HFF-Myc (cell line): ENCODE data around the gene GJD3.

Experiments used
- DNase-seq: peaks from one replicate; pipeline ENCODE4 v3.0.0-alpha.2; 2011; ENCODE audit warnings: low read depth; ENCODE audit errors: extremely low read depth
- H3K4me3 ChIP-seq: replicated peaks from 2 replicates; pipeline ENCODE4 v1.5.1; 2011; ENCODE audit warnings: low read depth, mild to moderate bottlenecking, control low read depth, low read length
- TF ChIP-seq, protein P1 (sequence below): IDR thresholded peaks from 2 replicates; pipeline ENCODE4 v1.5.1; 2012; ENCODE audit warnings: mild to moderate bottlenecking, low read depth, low read length, control low read depth; ENCODE audit errors: missing control alignments

The GJD3 gene

GRCh38 chr17:40366861-40367518, 2.5 kb upstream of the GJD3 start:
- DNase-seq = no peak
- TF ChIP-seq, protein P1, sequence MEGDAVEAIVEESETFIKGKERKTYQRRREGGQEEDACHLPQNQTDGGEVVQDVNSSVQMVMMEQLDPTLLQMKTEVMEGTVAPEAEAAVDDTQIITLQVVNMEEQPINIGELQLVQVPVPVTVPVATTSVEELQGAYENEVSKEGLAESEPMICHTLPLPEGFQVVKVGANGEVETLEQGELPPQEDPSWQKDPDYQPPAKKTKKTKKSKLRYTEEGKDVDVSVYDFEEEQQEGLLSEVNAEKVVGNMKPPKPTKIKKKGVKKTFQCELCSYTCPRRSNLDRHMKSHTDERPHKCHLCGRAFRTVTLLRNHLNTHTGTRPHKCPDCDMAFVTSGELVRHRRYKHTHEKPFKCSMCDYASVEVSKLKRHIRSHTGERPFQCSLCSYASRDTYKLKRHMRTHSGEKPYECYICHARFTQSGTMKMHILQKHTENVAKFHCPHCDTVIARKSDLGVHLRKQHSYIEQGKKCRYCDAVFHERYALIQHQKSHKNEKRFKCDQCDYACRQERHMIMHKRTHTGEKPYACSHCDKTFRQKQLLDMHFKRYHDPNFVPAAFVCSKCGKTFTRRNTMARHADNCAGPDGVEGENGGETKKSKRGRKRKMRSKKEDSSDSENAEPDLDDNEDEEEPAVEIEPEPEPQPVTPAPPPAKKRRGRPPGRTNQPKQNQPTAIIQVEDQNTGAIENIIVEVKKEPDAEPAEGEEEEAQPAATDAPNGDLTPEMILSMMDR = no peak

DNA sequence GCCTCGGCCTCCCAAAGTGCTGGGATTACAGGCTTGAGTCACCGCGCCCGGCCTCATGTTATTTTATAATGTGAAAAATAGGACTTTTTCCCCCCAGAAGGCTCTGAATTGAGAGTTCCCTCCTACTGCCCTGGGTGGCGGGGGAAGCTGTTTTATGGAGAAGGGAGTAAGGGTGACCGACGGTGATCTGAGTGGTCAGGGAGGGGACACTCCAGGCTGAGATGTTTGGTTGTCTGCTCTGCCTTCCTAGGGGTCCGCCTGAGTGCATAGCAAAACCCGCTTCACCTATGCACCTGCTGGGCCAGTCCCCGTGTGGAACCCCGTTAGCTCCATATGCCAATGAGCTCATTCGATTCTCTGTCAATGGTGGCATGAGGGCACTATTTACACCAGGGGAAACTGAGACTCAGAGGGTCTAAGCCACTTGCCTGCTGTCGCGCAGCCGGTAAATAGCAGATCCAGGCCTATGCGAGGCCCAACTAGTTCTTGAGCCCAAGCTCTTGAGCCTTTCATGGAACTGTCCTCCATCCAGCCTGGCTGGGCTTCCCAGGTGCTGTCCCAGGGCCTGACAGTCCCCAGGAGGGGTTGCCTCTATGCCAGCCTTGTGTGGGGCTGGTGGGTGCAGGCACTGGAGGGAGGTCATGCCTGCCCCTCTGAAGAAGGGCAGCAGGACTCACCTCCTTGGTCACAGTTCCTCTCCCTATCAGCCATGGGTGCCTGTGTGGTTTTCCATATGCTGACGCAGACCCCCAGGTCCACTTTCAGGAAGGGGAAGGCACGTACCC, 1.7 kb upstream of the GJD3 start:
- TF ChIP-seq, protein P1 = no peak
- DNase-seq = no peak
- H3K4me3 ChIP-seq = no peak overlapping the region

More at GRCh38 chr17:40366861-40367518, 2.5 kb upstream of the GJD3 start:
- H3K4me3 ChIP-seq = no peak overlapping the region

- no peak overlapping the region for H3K4me3 ChIP-seq
- TF ChIP-seq, protein P1 = no peak
- DNase-seq = no peak
Measured at GRCh38 chr17:40364906-40365305, 369 bp upstream of the GJD3 start.

DNA sequence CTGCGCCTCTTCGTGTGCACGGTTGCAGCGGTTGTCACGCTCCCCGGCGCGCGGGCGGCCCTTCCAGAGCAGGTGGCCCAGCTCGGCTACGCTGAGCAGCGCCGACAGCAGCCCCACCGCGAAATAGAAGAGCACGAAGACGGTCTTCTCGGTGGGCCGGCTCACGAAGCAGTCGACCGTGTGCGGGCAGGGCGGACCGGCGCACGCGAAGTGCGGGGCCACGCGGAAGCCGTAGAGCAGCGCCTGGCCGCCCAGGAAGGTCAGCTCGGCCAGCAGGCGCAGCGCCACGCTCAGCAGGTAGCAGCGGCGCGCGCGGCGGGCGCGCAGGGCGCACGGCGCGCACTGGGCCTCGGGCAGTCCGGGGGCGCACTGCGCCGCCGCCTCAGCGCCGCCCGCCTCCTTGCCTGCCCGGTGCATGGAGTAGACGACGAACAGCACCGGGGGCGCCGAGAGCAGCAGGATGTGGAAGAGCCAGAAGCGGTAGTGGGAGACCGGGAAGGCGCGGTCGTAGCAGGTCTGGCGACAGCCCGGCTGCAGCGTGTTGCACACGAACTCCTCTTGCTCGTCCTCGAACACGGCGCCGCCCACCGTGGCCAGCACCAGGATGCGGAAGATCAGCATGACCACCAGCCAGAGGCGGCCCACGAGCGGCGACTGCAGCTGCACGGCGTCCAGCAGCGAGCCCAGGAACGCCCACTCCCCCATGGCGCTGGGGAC, 1.3 kb downstream of the GJD3 start:
- H3K4me3 ChIP-seq = peak overlapping the region; percentile 41
- TF ChIP-seq, protein P1 = no peak
- DNase-seq = no peak

DNA sequence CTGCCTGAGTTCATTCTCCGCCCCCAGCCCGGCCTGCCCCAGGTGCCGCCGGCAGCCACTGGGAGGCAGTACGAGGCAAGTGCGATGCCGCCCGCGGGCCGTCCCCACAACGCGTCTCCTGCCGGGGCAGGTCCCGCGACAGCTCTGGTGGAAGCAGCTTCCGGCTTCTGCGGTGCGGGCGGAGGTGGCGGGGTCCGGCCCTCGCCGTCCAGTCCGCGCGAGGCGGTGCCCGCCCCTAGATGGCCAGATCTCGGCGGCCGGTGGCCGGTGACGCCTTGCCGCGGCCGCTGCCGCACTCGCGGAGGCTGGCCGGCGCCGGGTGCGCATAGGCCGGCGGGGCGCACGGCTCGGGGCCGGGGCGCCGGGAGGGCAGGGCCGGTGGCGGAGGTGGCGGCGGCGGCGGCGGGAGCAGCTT, 1.8 kb downstream of the GJD3 start:
- TF ChIP-seq, protein P1 = peak; percentile 81
- DNase-seq = no peak

GRCh38 chr17:40361925-40362695, 2.4 kb downstream of the GJD3 start:
- DNase-seq = no peak
- peak overlapping the region; percentile 41; the same call in 1 of the 2 replicates for H3K4me3 ChIP-seq

More for the DNA sequence above, 1.8 kb downstream of the GJD3 start:
- H3K4me3 ChIP-seq = peak overlapping the region; percentile 41

More at GRCh38 chr17:40361925-40362695, 2.4 kb downstream of the GJD3 start:
- TF ChIP-seq, protein P1 = no peak
